H1 (cell line): ENCODE results near the gene SPOCK2. TPM values are rescaled to one million over a fixed set of nuclear protein-coding genes. Genes with fewer than 3 reads are reported as not detected.

Experiments
- CTCF ChIA-PET: fragments of 300-600 bp; sonication (Branson Sonifier 250); formaldehyde crosslinking; loops from one replicate; lab custom pipeline; 2021; ENCODE audit not compliant: partially characterized antibody; lab: Charles Lee
- POLR2A ChIA-PET: fragments of 300-600 bp; sonication (Branson Sonifier 250); formaldehyde crosslinking; loops from one replicate; lab custom pipeline; 2021; ENCODE audit warnings: inconsistent platforms; ENCODE audit not compliant: partially characterized antibody; lab: Charles Lee
- DNase-seq, 2 experiments: peaks; one replicate each; pipeline versions ENCODE4 v3.0.0 to v3.0.0-alpha.2; 2010 to 2022; ENCODE audit warnings: low spot score in 2 of 2, low read depth in 1 of 2, mixed read lengths in 1 of 2
- FAIRE-seq: peaks from 2 replicates; lab custom pipeline; 2011; peaks lifted over from hg19 to GRCh38; lab: Jason Lieb, UNC
- H2AFZ ChIP-seq: 2 replicates; pipeline ENCODE4 v1.8.1; 2012; ENCODE audit warnings: low read length, inconsistent platforms
- H2AK5ac ChIP-seq: 2 replicates; pipeline ENCODE4 v1.6.1; 2013; ENCODE audit warnings: low read depth, low read length
- H2BK120ac ChIP-seq: replicated peaks from 2 replicates; pipeline ENCODE3; 2013; ENCODE audit warnings: low read depth, low read length, inconsistent platforms
- H2BK12ac ChIP-seq: 2 replicates; pipeline ENCODE4 v1.6.1; 2013; ENCODE audit warnings: low read depth, low read length
- H2BK15ac ChIP-seq: 2 replicates; pipeline ENCODE4 v1.6.1; 2013; ENCODE audit warnings: low read length
- H2BK20ac ChIP-seq: 2 replicates; pipeline ENCODE4 v1.6.1; 2013; ENCODE audit warnings: low read length
- H2BK5ac ChIP-seq: 2 replicates; pipeline ENCODE4 v1.6.1; 2013; ENCODE audit warnings: low read depth, low read length
- H3K14ac ChIP-seq: 2 replicates; pipeline ENCODE4 v1.6.1; 2013; ENCODE audit warnings: inconsistent platforms; ENCODE audit not compliant: insufficient read length
- H3K18ac ChIP-seq: 2 replicates; pipeline ENCODE4 v1.6.1; 2013; ENCODE audit warnings: low read length; ENCODE audit errors: extremely low read depth
- H3K23ac ChIP-seq: 2 replicates; pipeline ENCODE4 v1.6.1; 2013; ENCODE audit warnings: inconsistent platforms; ENCODE audit not compliant: insufficient read length
- H3K23me2 ChIP-seq: 2 replicates; pipeline ENCODE4 v1.6.1; 2013; ENCODE audit warnings: low read depth, low read length
- H3K27ac ChIP-seq: 2 replicates; pipeline ENCODE4 v1.6.1; 2011; ENCODE audit warnings: low read depth, low read length, inconsistent platforms
- H3K27me3 ChIP-seq, 4 experiments: replicated peaks in 1 of 4; 1 replicate in 1 of 4; 2 replicates in 3 of 4; pipeline versions ENCODE4 v1.6.1 to v1.8.1; 2011 to 2013; ENCODE audit warnings: low read length in 3 of 4, mild to moderate bottlenecking in 3 of 4, inconsistent platforms in 2 of 4, mixed read lengths in 2 of 4, moderate library complexity in 1 of 4; ENCODE audit not compliant: control insufficient read depth in 3 of 4, insufficient read depth in 3 of 4; ENCODE audit errors: extremely low read depth in 1 of 4
- H3K36me3 ChIP-seq, 4 experiments: 2 replicates each; pipeline versions ENCODE4 v1.6.1 to v1.8.1; 2011 to 2013; ENCODE audit warnings: mild to moderate bottlenecking in 4 of 4, low read length in 3 of 4, moderate library complexity in 2 of 4, control low read depth in 1 of 4, inconsistent platforms in 1 of 4; ENCODE audit not compliant: insufficient read depth in 4 of 4, control insufficient read depth in 2 of 4
- H3K4ac ChIP-seq: replicated peaks from 2 replicates; pipeline ENCODE3; 2013; ENCODE audit warnings: low read length, low read depth, mixed read lengths, inconsistent platforms; ENCODE audit not compliant: insufficient read length
- H3K4me1 ChIP-seq, 4 experiments: replicated peaks in 1 of 4; 1 replicate in 1 of 4; 2 replicates in 3 of 4; pipeline versions ENCODE4 v1.6.1 to v1.8.1; 2011 to 2013; ENCODE audit warnings: low read length in 3 of 4, inconsistent platforms in 2 of 4, mixed read lengths in 1 of 4; ENCODE audit not compliant: insufficient read depth in 4 of 4, control insufficient read depth in 3 of 4
- H3K4me2 ChIP-seq, 2 experiments: 2 replicates each; pipeline versions ENCODE4 v1.6.1 to v1.8.1; 2011 to 2013; ENCODE audit warnings: low read depth in 2 of 2, low read length in 2 of 2, control low read depth in 1 of 2, inconsistent platforms in 1 of 2, mild to moderate bottlenecking in 1 of 2; ENCODE audit not compliant: insufficient read depth in 1 of 2
- H3K4me3 ChIP-seq, 4 experiments: fragments of 200-600, 300-600 bp in 1 of 4; sonication (generic), shearing (Covaris generic), sonication (Bioruptor Twin) in 1 of 4; 2 replicates each; pipeline versions ENCODE4 v1.5.1 to v1.8.1; 2011 to 2016; ENCODE audit warnings: low read length in 4 of 4, low read depth in 3 of 4, control low read depth in 2 of 4, inconsistent platforms in 2 of 4, mild to moderate bottlenecking in 2 of 4, mixed read lengths in 1 of 4, moderate library complexity in 1 of 4; ENCODE audit not compliant: insufficient read depth in 2 of 4; ENCODE audit errors: extremely low read depth in 1 of 4
- H3K56ac ChIP-seq: replicated peaks from 2 replicates; pipeline ENCODE3; 2013; ENCODE audit warnings: low read depth, mild to moderate bottlenecking, mixed read lengths, low read length, inconsistent platforms; ENCODE audit not compliant: insufficient read length
- H3K79me1 ChIP-seq: 2 replicates; pipeline ENCODE4 v1.6.1; 2013; ENCODE audit warnings: low read depth, low read length, control low read depth
- H3K79me2 ChIP-seq, 2 experiments: 2 replicates each; pipeline versions ENCODE4 v1.6.1 to v1.8.1; 2012 to 2013; ENCODE audit warnings: low read length in 2 of 2, mild to moderate bottlenecking in 2 of 2, inconsistent platforms in 1 of 2; ENCODE audit not compliant: insufficient read depth in 2 of 2, control insufficient read depth in 1 of 2
- H3K9ac ChIP-seq, 4 experiments: replicated peaks in 1 of 4; 1 replicate in 1 of 4; 2 replicates in 3 of 4; pipeline versions ENCODE4 v1.6.1 to v1.8.1; 2011 to 2013; ENCODE audit warnings: low read depth in 3 of 4, low read length in 3 of 4, control low read depth in 2 of 4, mild to moderate bottlenecking in 2 of 4, moderate library complexity in 2 of 4, inconsistent platforms in 1 of 4; ENCODE audit errors: extremely low read depth in 1 of 4
- H3K9me3 ChIP-seq, 2 experiments: 2 replicates each; pipeline versions ENCODE4 v1.6.1 to v1.8.1; 2012 to 2013; ENCODE audit warnings: mild to moderate bottlenecking in 2 of 2, moderate library complexity in 2 of 2, control low read depth in 1 of 2, inconsistent platforms in 1 of 2, low read depth in 1 of 2, low read length in 1 of 2, mixed read lengths in 1 of 2; ENCODE audit not compliant: insufficient read depth in 2 of 2
- H4K20me1 ChIP-seq, 2 experiments: replicated peaks in 1 of 2; 2 replicates each; pipeline versions ENCODE3 to v1.8.1; 2011 to 2013; ENCODE audit warnings: inconsistent platforms in 2 of 2, low read length in 2 of 2, mild to moderate bottlenecking in 1 of 2; ENCODE audit not compliant: insufficient read depth in 2 of 2, control insufficient read depth in 1 of 2
- H4K5ac ChIP-seq: 2 replicates; pipeline ENCODE4 v1.6.1; 2013; ENCODE audit warnings: low read length, low read depth, mixed read lengths, inconsistent platforms; ENCODE audit not compliant: insufficient read length
- H4K8ac ChIP-seq: 2 replicates; pipeline ENCODE4 v1.8.0; 2013; ENCODE audit warnings: mild to moderate bottlenecking, moderate library complexity, low read length, inconsistent platforms; ENCODE audit not compliant: insufficient read depth; ENCODE audit errors: extremely low read depth
- H4K91ac ChIP-seq: replicated peaks from 2 replicates; pipeline ENCODE3; 2013; ENCODE audit warnings: low read length, mixed read lengths, inconsistent platforms; ENCODE audit not compliant: insufficient read length
- CEBPB ChIP-seq: IDR thresholded peaks from 2 replicates; pipeline ENCODE4 v1.6.1; 2012; ENCODE audit warnings: low read depth, low read length
- CHD1 ChIP-seq: IDR thresholded peaks from 2 replicates; pipeline ENCODE4 v1.6.1; 2012; ENCODE audit warnings: low read depth, low read length, improper control_type of control experiment
- GABPA ChIP-seq: IDR thresholded peaks from 2 replicates; pipeline ENCODE4 v1.6.1; 2011; ENCODE audit warnings: mild to moderate bottlenecking, low read length, moderate library complexity, borderline replicate concordance; ENCODE audit not compliant: insufficient read depth
- HDAC6 ChIP-seq: IDR thresholded peaks from one replicate; pipeline ENCODE4 v1.7.1; 2012; ENCODE audit warnings: low read depth, mild to moderate bottlenecking, inconsistent platforms, low read length, moderate library complexity
- JUN ChIP-seq: IDR thresholded peaks from 2 replicates; pipeline ENCODE4 v1.6.1; 2011; ENCODE audit warnings: low read depth, mild to moderate bottlenecking, improper control_type of control experiment, low read length
- KDM4A ChIP-seq: IDR thresholded peaks from one replicate; pipeline ENCODE4 v1.7.1; 2012; ENCODE audit warnings: low read depth, mild to moderate bottlenecking, moderate library complexity, low read length, inconsistent platforms; ENCODE audit not compliant: severe bottlenecking
- KDM5A ChIP-seq: fragments of 200-600 bp; IDR thresholded peaks from 2 replicates; pipeline ENCODE4 v1.7.1; 2012; ENCODE audit warnings: mild to moderate bottlenecking, low read length, inconsistent platforms, mixed read lengths
- NRF1 ChIP-seq: IDR thresholded peaks from 2 replicates; pipeline ENCODE4 v1.6.1; 2011; ENCODE audit warnings: mild to moderate bottlenecking, low read depth, low read length, improper control_type of control experiment
- RXRA ChIP-seq: IDR thresholded peaks from 2 replicates; pipeline ENCODE4 v1.6.1; 2011; ENCODE audit warnings: low read depth, mild to moderate bottlenecking, low read length, moderate library complexity; ENCODE audit not compliant: insufficient read depth
- SP1 ChIP-seq: IDR thresholded peaks from 2 replicates; pipeline ENCODE4 v1.6.1; 2011; ENCODE audit warnings: low read depth, low read length
- SP4 ChIP-seq: IDR thresholded peaks from 2 replicates; pipeline ENCODE4 v1.6.1; 2012; ENCODE audit warnings: low read length, inconsistent platforms
- SUZ12 ChIP-seq: fragments of 200-600 bp; sonication (generic); IDR thresholded peaks from 2 replicates; pipeline ENCODE4 v1.6.1; 2012; ENCODE audit warnings: mild to moderate bottlenecking, inconsistent platforms, low read length, moderate library complexity, mixed read lengths
- ZNF274 ChIP-seq: IDR thresholded peaks from 2 replicates; pipeline ENCODE4 v1.7.0; 2012; ENCODE audit warnings: low read length, borderline replicate concordance; ENCODE audit errors: extremely low read depth
- WGBS, 2 experiments: shearing (Covaris generic) in 1 of 2; methylation state at CpG; one replicate each; pipeline versions ENCODE4 v1.1.6 to v1.1.7; 2013 to 2015; ENCODE audit warnings: low lambda C conversion rate in 2 of 2, mixed read lengths in 2 of 2, inconsistent platforms in 1 of 2, low coverage in 1 of 2, missing lambda C conversion rate in 1 of 2; ENCODE audit not compliant: insufficient replicate concordance in 2 of 2, insufficient coverage in 1 of 2, insufficient read length in 1 of 2; ENCODE audit errors: extremely low coverage in 1 of 2, missing lambda C conversion rate in 1 of 2; 5-methylcytosine and 5-hydroxymethylcytosine counted together
- polyA plus RNA-seq, 7 experiments: library from polyadenylated mRNA; depleted of rRNA in 3 of 7; stranded (reverse) in 5 of 7; unstranded in 2 of 7; fragments of >200 nt in 5 of 7; fragments of 200-250 nt in 2 of 7; gene quantifications; 1 replicate in 5 of 7; 2 replicates in 1 of 7; 4 replicates in 1 of 7; pipeline versions ENCODE4 v1.2.1 to v1.2.3, GENCODE V29; 2011 to 2013; ENCODE audit warnings: missing spikeins in 2 of 7, mixed read lengths in 2 of 7
- total RNA-seq: library from RNA; stranded (reverse); fragmentation: NEBNext Ultra II Directional; extraction: Animal tissue kit (Norgen Biotek cat#: 25700); gene quantifications from 2 replicates; pipeline ENCODE4 v1.2.1, GENCODE V29; 2021

The SPOCK2 gene
- total and polyA plus RNA-seq, 2 of the 8 experiments (the other 6 are each of a cell fraction or from before 2014, with no cell fraction given) = 1.5 to 1.9 TPM

DNA sequence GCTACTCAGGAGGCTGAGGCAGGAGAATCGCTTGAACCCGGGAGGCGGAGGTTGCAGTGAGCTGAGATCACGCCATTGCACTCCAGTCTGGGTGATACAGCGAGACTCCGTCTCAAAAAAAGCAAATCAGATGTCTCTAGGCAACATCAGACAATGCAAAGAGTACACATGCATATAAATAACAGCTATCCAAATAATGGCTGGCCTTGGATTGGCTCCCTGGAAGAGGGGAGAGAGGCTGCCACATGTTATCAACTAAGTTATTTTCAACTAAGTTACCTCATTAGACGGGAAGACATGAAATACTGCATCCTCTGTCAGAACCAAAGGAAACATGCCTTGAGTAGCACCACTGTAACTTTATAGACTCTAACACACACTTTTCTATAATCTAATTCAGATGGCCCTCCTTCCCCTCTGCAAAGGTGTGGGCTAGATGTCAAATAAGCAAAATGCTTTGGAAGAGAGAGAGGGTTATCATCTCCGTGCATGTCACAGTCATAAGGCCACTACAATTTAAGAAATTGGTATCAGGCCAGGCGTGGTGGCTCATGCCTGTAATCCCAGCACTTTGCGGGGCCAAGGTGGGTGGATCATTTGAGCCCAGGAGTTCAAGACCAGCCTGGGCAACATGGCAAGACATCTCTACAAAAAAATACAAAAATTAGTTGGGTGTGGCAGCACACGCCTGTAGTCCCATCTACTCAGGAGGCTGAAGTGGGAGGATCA, 22.5 kb upstream of the SPOCK2 start:
- Histone ChIP-seq H3K27ac (no peak overlapping the region), H4K20me1 (no peaks in the 10 kb centered on the region), H4K91ac (no peak overlapping the region), H3K14ac (no peak overlapping the region), H3K23me2 (no peaks in the 10 kb centered on the region), H3K9me3 (peaks cover 0 to 5% of the 10 kb centered on the region in 2 experiments; a peak in 1 of 4 replicates), H2BK12ac (no peak overlapping the region), H3K9ac (no peak overlapping the region), H2BK15ac (no peak overlapping the region), H3K18ac (no peak overlapping the region), H4K8ac (no peak overlapping the region), H2AFZ (no peak overlapping the region), H3K23ac (no peak overlapping the region), H3K27me3 (no peaks in the 10 kb centered on the region), H3K4ac (no peak overlapping the region), H4K5ac (no peak overlapping the region), H3K79me1 (no peaks in the 10 kb centered on the region), H2BK120ac (no peak overlapping the region), H3K36me3 (no peaks in the 10 kb centered on the region), H2BK20ac (no peak overlapping the region), H3K4me3 (no peak overlapping the region), H3K4me2 (no peak overlapping the region), H3K56ac (no peak overlapping the region), H2BK5ac (no peak overlapping the region), H3K4me1 (no peaks in the 10 kb centered on the region), H2AK5ac (no peak overlapping the region), H3K79me2 (no peaks in the 10 kb centered on the region)
- ChIA-PET CTCF (no interaction called here), POLR2A (interaction anchor here (0.6 kb wide), 1 partner anchor 220 kb away, joined by 3 read pairs; no protein-coding TSS in a partner anchor)
- no peak for DNase-seq
- WGBS, 2 experiments = 91% methylated on average over 11 of the region's 11 CpGs; no CpG with 5 or more reads in 1 of the 2 experiments
- FAIRE-seq = no peak
- TF ChIP-seq ZNF274 (no peak), SP4 (no peak), SUZ12 (no peak), KDM4A (no peak), JUN (no peak), NRF1 (no peak), KDM5A (no peak), RXRA (no peak), GABPA (no peak), CEBPB (no peak), SP1 (no peak), HDAC6 (no peak), CHD1 (no peak)
